ENCODE results near the gene COL4A3. TPM values are rescaled to one million over a fixed set of nuclear protein-coding genes. Genes with fewer than 3 reads are reported as not detected.
"Not testable (repeated sequence)": the region's sequence is repeated elsewhere in the genome, so short reads cannot be mapped to it uniquely, and the experiment has no call there.

The COL4A3 gene
- total RNA-seq, 1 donor from 2014 or later, result 1.6 TPM

- intact Hi-C loops (cut with DNase I), result no loop called here
- DNase-seq (ENCODE audit: low spot score), result no peak
Measured at GRCh38 chr2:227153758-227154486, 10.5 kb upstream of the COL4A3 start.

GRCh38 chr2:227154986-227155774, 9.2 kb upstream of the COL4A3 start:
- intact Hi-C loops (cut with DNase I), result no loop called here
- DNase-seq (ENCODE audit: low spot score), result no peak

- no peak for DNase-seq (ENCODE audit: low spot score)
- intact Hi-C loops (cut with DNase I), result no loop called here
Measured at GRCh38 chr2:227160164-227160563, 4.3 kb upstream of the COL4A3 start.

- intact Hi-C loops (cut with DNase I), result no loop called here
Measured at GRCh38 chr2:227161947-227162346, 2.5 kb upstream of the COL4A3 start.

GRCh38 chr2:227163485-227163997, 883 bp upstream of the COL4A3 start:
- intact Hi-C loops (cut with DNase I), result no loop called here
- no peak for DNase-seq (ENCODE audit: low spot score)

More at GRCh38 chr2:227161947-227162346, 2.5 kb upstream of the COL4A3 start:
- DNase-seq (ENCODE audit: low spot score), result no peak

GRCh38 chr2:227164763-227165291, 403 bp downstream of the COL4A3 start:
- intact Hi-C loops (cut with DNase I), result no loop called here
- no peak for DNase-seq (ENCODE audit: low spot score)

- intact Hi-C loops (cut with DNase I); DNase-seq (ENCODE audit: low spot score): not testable (repeated sequence)
Measured at GRCh38 chr2:227171779-227172178, 7.4 kb downstream of the COL4A3 start.

GRCh38 chr2:227177592-227178336, 13.3 kb downstream of the COL4A3 start:
- DNase-seq (ENCODE audit: low spot score), result no peak
- intact Hi-C loops (cut with DNase I), result no loop called here

- no peak for DNase-seq (ENCODE audit: low spot score)
- intact Hi-C loops (cut with DNase I), result no loop called here
Measured at GRCh38 chr2:227179988-227180685, 15.7 kb downstream of the COL4A3 start.

- DNase-seq (ENCODE audit: low spot score), result no peak
- intact Hi-C loops (cut with DNase I), result no loop called here
Measured at GRCh38 chr2:227180770-227181169, 16.3 kb downstream of the COL4A3 start.

- intact Hi-C loops (cut with DNase I), result no loop called here
- no peak for DNase-seq (ENCODE audit: low spot score)
Measured at GRCh38 chr2:227182765-227183164, 18.3 kb downstream of the COL4A3 start.

GRCh38 chr2:227183657-227184367, 19.4 kb downstream of the COL4A3 start:
- no peak for DNase-seq (ENCODE audit: low spot score)
- intact Hi-C loops (cut with DNase I), result no loop called here

GRCh38 chr2:227185615-227186232, 21.3 kb downstream of the COL4A3 start:
- intact Hi-C loops (cut with DNase I), result no loop called here
- DNase-seq (ENCODE audit: low spot score), result no peak

GRCh38 chr2:227186751-227187150, 22.3 kb downstream of the COL4A3 start:
- intact Hi-C loops (cut with DNase I), result no loop called here

GRCh38 chr2:227188292-227188691, 23.9 kb downstream of the COL4A3 start:
- intact Hi-C loops (cut with DNase I), result no loop called here

More at GRCh38 chr2:227186751-227187150, 22.3 kb downstream of the COL4A3 start:
- no peak for DNase-seq (ENCODE audit: low spot score)

GRCh38 chr2:227191367-227191766, 26.9 kb downstream of the COL4A3 start:
- DNase-seq (ENCODE audit: low spot score), result no peak
- intact Hi-C loops (cut with DNase I), result no loop called here

More at GRCh38 chr2:227188292-227188691, 23.9 kb downstream of the COL4A3 start:
- no peak for DNase-seq (ENCODE audit: low spot score)

- intact Hi-C loops (cut with DNase I), result no loop called here
- no peak for DNase-seq (ENCODE audit: low spot score)
Measured at GRCh38 chr2:227192491-227192890, 28.1 kb downstream of the COL4A3 start.

- intact Hi-C loops (cut with DNase I), result no loop called here
- no peak for DNase-seq (ENCODE audit: low spot score)
Measured at GRCh38 chr2:227194219-227194618, 29.8 kb downstream of the COL4A3 start.

Data from cardiac septum (tissue), 1 donor.